Natural killer cell (primary cell): ENCODE results near the gene SH3PXD2B. TPM values are rescaled to one million over a fixed set of nuclear protein-coding genes. Genes with fewer than 3 reads are reported as not detected.

Experiments
- ATAC-seq, 3 donors: fragments of 150-1000 bp in 2 of 3; fragments of 200-7000 bp in 1 of 3; cut with Tn5 transposase; 1 replicate in 1 of 3; 2 replicates in 2 of 3; pipeline ENCODE4 v1.10.0; 2021; ENCODE audit warnings: mild to moderate bottlenecking in 2 of 3, moderate library complexity in 2 of 3
- DNase-seq, 2 donors: peaks; one replicate each; pipeline versions ENCODE4 v3.0.0 to v3.0.0-alpha.2; 2013 to 2021; ENCODE audit warnings: mixed read lengths in 1 of 2
- H3K27ac ChIP-seq: one replicate; pipeline ENCODE4 v1.5.1; 2013; ENCODE audit warnings: mild to moderate bottlenecking, low read length
- H3K27me3 ChIP-seq: one replicate; pipeline ENCODE4 v1.6.1; 2013; ENCODE audit warnings: low read length; ENCODE audit not compliant: control insufficient read depth, insufficient read depth
- H3K36me3 ChIP-seq: one replicate; pipeline ENCODE4 v1.6.1; 2013; ENCODE audit warnings: low read length; ENCODE audit not compliant: control insufficient read depth, insufficient read depth
- H3K4me1 ChIP-seq: one replicate; pipeline ENCODE4 v1.6.1; 2013; ENCODE audit warnings: low read length; ENCODE audit not compliant: control insufficient read depth, insufficient read depth
- H3K4me3 ChIP-seq: one replicate; pipeline ENCODE4 v1.5.1; 2013; ENCODE audit warnings: low read length
- H3K9me3 ChIP-seq: one replicate; pipeline ENCODE4 v1.6.1; 2013; ENCODE audit warnings: low read length; ENCODE audit not compliant: control insufficient read depth, insufficient read depth
- H3K27ac Mint-ChIP-seq, 2 donors: one replicate each; pipeline ENCODE4 v1.8.0; 2022; ENCODE audit warnings: mild to moderate bottlenecking in 2 of 2, mixed read lengths in 2 of 2, moderate library complexity in 1 of 2
- H3K27me3 Mint-ChIP-seq, 2 donors: one replicate each; pipeline ENCODE4 v1.8.0; 2022; ENCODE audit warnings: low read depth in 2 of 2, mixed read lengths in 2 of 2
- H3K36me3 Mint-ChIP-seq: one replicate; pipeline ENCODE4 v1.8.0; 2022; ENCODE audit warnings: mixed read lengths
- H3K4me1 Mint-ChIP-seq, 2 donors: one replicate each; pipeline ENCODE4 v1.8.0; 2022; ENCODE audit warnings: mixed read lengths in 2 of 2
- H3K4me3 Mint-ChIP-seq: one replicate; pipeline ENCODE4 v1.8.0; 2022; ENCODE audit warnings: mild to moderate bottlenecking, moderate library complexity, mixed read lengths
- H3K9me3 Mint-ChIP-seq, 2 donors: one replicate each; pipeline ENCODE4 v1.8.0; 2022; ENCODE audit warnings: mixed read lengths in 2 of 2
- CTCF ChIP-seq: fragments of 200-600 bp; IDR thresholded peaks from one replicate; pipeline ENCODE4 v1.8.0; 2022; ENCODE audit warnings: antibody characterized with exemption
- WGBS: methylation state at CpG from one replicate; pipeline ENCODE4 v1.1.7; 2013; ENCODE audit warnings: missing lambda C conversion rate; ENCODE audit not compliant: insufficient coverage; 5-methylcytosine and 5-hydroxymethylcytosine counted together
- intact Hi-C: fragments of 100-400 bp; cut with micrococcal nuclease; formaldehyde crosslinking; loops from one replicate; pipeline ENCODE4 v1.14.2; 2022
- total RNA-seq, 4 donors: library from RNA; stranded (reverse); fragments of 120-200 nt in 1 of 4; gene quantifications; one replicate each; pipeline versions ENCODE4 v1.2.3 to v1.2.4, GENCODE V29; 2013 to 2022

The SH3PXD2B gene
- total RNA-seq, 3 donors from 2014 or later (not counting 1 experiment from before 2014, with no cell fraction given) = 0.25 to 0.35 TPM; not detected in 1

- no peak overlapping the region for H3K27ac ChIP-seq
- Mint-ChIP-seq H3K4me3 (no peak overlapping the region), H3K27me3 (peaks cover 0 to 5% of the 10 kb centered on the region in 2 donors), H3K9me3 (no peaks in the 10 kb centered on the region), H3K4me1 (no peaks in the 10 kb centered on the region), H3K36me3 (no peaks in the 10 kb centered on the region), H3K27ac (no peak overlapping the region)
- intact Hi-C loops = no loop called here
- H3K4me1 ChIP-seq = no peaks in the 10 kb centered on the region
- ATAC-seq = no peak
- WGBS = 91% methylated on average over 7 of the region's 7 CpGs
- no peak overlapping the region for H3K4me3 ChIP-seq
- no peak for TF ChIP-seq CTCF
- peaks cover 2% of the 10 kb centered on the region for H3K27me3 ChIP-seq
- H3K36me3 ChIP-seq = no peaks in the 10 kb centered on the region
- DNase-seq = no peak
- no peaks in the 10 kb centered on the region for H3K9me3 ChIP-seq
Observed at GRCh38 chr5:172434251-172434650, 20.1 kb downstream of the SH3PXD2B start.

GRCh38 chr5:172433513-172433912, 20.8 kb downstream of the SH3PXD2B start:
- Histone ChIP-seq H3K4me1 (no peaks in the 10 kb centered on the region), H3K36me3 (no peaks in the 10 kb centered on the region), H3K27ac (no peak overlapping the region), H3K9me3 (no peaks in the 10 kb centered on the region), H3K4me3 (no peak overlapping the region), H3K27me3 (peaks cover 2% of the 10 kb centered on the region)
- Mint-ChIP-seq H3K9me3 (no peaks in the 10 kb centered on the region), H3K27ac (no peak overlapping the region), H3K36me3 (no peaks in the 10 kb centered on the region), H3K4me1 (no peaks in the 10 kb centered on the region), H3K4me3 (no peak overlapping the region), H3K27me3 (peaks cover 0 to 5% of the 10 kb centered on the region in 2 donors)
- DNase-seq (no peak), ATAC-seq (no peak)
- TF ChIP-seq CTCF = no peak
- intact Hi-C loops = no loop called here
- WGBS = 94% methylated on average over 6 of the region's 7 CpGs

- intact Hi-C loops = no loop called here
- H3K27ac ChIP-seq = no peak overlapping the region
- no peaks in the 10 kb centered on the region for H3K9me3 Mint-ChIP-seq
- no peaks in the 10 kb centered on the region for H3K4me1 ChIP-seq
- no peaks in the 10 kb centered on the region for H3K36me3 ChIP-seq
- H3K4me3 Mint-ChIP-seq = no peak overlapping the region
- TF ChIP-seq CTCF = no peak
- no peak for DNase-seq
- no peaks in the 10 kb centered on the region for H3K9me3 ChIP-seq
- peaks cover 0 to 3% of the 10 kb centered on the region in 2 donors for H3K27me3 Mint-ChIP-seq
- ATAC-seq = no peak
- H3K27ac Mint-ChIP-seq = no peak overlapping the region
- no peaks in the 10 kb centered on the region for H3K36me3 Mint-ChIP-seq
- no peak overlapping the region for H3K4me3 ChIP-seq
- peaks cover 2% of the 10 kb centered on the region for H3K27me3 ChIP-seq
- 82% methylated on average over 2 of the region's 3 CpGs for WGBS
- no peaks in the 10 kb centered on the region for H3K4me1 Mint-ChIP-seq
Observed at GRCh38 chr5:172433071-172433470, 21.3 kb downstream of the SH3PXD2B start.

- no peak overlapping the region for H3K27ac Mint-ChIP-seq
- H3K4me3 Mint-ChIP-seq = no peak overlapping the region
- Histone ChIP-seq H3K27ac (no peak overlapping the region), H3K4me1 (no peaks in the 10 kb centered on the region), H3K9me3 (no peaks in the 10 kb centered on the region), H3K4me3 (no peak overlapping the region), H3K36me3 (no peaks in the 10 kb centered on the region), H3K27me3 (no peaks in the 10 kb centered on the region)
- peaks cover under 1 to 5% of the 10 kb centered on the region in 2 donors for H3K27me3 Mint-ChIP-seq
- no peaks in the 10 kb centered on the region for H3K9me3 Mint-ChIP-seq
- intact Hi-C loops = no loop called here
- no peaks in the 10 kb centered on the region for H3K36me3 Mint-ChIP-seq
- WGBS = 85% methylated on average over 2 of the region's 2 CpGs
- H3K4me1 Mint-ChIP-seq = no peaks in the 10 kb centered on the region
- no peak for DNase-seq
- no peak for TF ChIP-seq CTCF
- ATAC-seq = no peak
Observed at GRCh38 chr5:172430354-172430753, 24.0 kb downstream of the SH3PXD2B start.
